ENCODE results near the gene CD48. TPM values are rescaled to one million over a fixed set of nuclear protein-coding genes. Genes with fewer than 3 reads are reported as not detected.

The CD48 gene
- total and polyA plus RNA-seq, 3 experiments from 2014 or later: 224 to 250 (median 234) TPM

- Mint-ChIP-seq H3K9me3 (no peaks in the 10 kb centered on the region), H3K27me3 (no peaks in the 10 kb centered on the region), H3K36me3 (peaks cover 2 to 9% (median 9%) of the 10 kb centered on the region in 3 donors), H3K4me3 (no peak overlapping the region), H3K4me1 (peaks cover 36 to 51% (median 40%) of the 10 kb centered on the region in 3 donors), H3K27ac (peak overlapping the region in 1 of 8 donors; percentile 27)
- Histone ChIP-seq H3K27me3 (ENCODE audit: insufficient read depth, low read length, poor library complexity, severe bottlenecking) (no peaks in the 10 kb centered on the region), H3K4me1 (ENCODE audit: insufficient read depth, low read length) (peaks cover 55% of the 10 kb centered on the region), H3K4me3 (ENCODE audit: low read length) (no peak overlapping the region), H3K36me3 (ENCODE audit: insufficient read depth, low read length) (no peaks in the 10 kb centered on the region), H3K27ac (ENCODE audit: low read depth, low read length) (no peak overlapping the region), H3K9me3 (ENCODE audit: low read length) (no peaks in the 10 kb centered on the region)
- no peak for DNase-seq
- ChIA-PET POLR2A (no interaction called here), CTCF (no interaction called here)
Observed at GRCh38 chr1:160669802-160670201, 41.8 kb downstream of the CD48 start.

GRCh38 chr1:160669276-160669675 lies 42.3 kb downstream of the CD48 start:
- Histone ChIP-seq H3K4me1 (ENCODE audit: insufficient read depth, low read length) (peaks cover 55% of the 10 kb centered on the region), H3K27ac (ENCODE audit: low read depth, low read length) (no peak overlapping the region), H3K27me3 (ENCODE audit: insufficient read depth, low read length, poor library complexity, severe bottlenecking) (no peaks in the 10 kb centered on the region), H3K9me3 (ENCODE audit: low read length) (no peaks in the 10 kb centered on the region), H3K4me3 (ENCODE audit: low read length) (no peak overlapping the region), H3K36me3 (ENCODE audit: insufficient read depth, low read length) (no peaks in the 10 kb centered on the region)
- Mint-ChIP-seq H3K27me3 (no peaks in the 10 kb centered on the region), H3K27ac (peak overlapping the region in 1 of 8 donors; percentile 61), H3K4me1 (peaks cover 40 to 57% (median 46%) of the 10 kb centered on the region in 3 donors), H3K4me3 (no peak overlapping the region), H3K36me3 (peaks cover 2 to 9% (median 9%) of the 10 kb centered on the region in 3 donors), H3K9me3 (no peaks in the 10 kb centered on the region)
- no peak for DNase-seq
- CTCF ChIA-PET: interaction anchor here (1.7 kb wide), 1 partner anchor 12 kb away, joined by 3 read pairs; no protein-coding TSS in a partner anchor
- POLR2A ChIA-PET: no interaction called here

- Mint-ChIP-seq H3K4me1 (peaks cover 54 to 70% (median 60%) of the 10 kb centered on the region in 3 donors), H3K4me3 (peak overlapping the region in 1 of 7 donors; percentile 8), H3K9me3 (no peaks in the 10 kb centered on the region), H3K27me3 (no peaks in the 10 kb centered on the region), H3K27ac (peak overlapping the region in 5 of 8 donors; percentile 8 to 51 (median 37)), H3K36me3 (peaks cover 2 to 9% (median 9%) of the 10 kb centered on the region in 3 donors)
- POLR2A ChIA-PET: no interaction called here
- no peak overlapping the region for H3K4me3 ChIP-seq (ENCODE audit: low read length)
- no peak for DNase-seq
- H3K4me1 ChIP-seq (ENCODE audit: insufficient read depth, low read length): peaks cover 55% of the 10 kb centered on the region
- H3K9me3 ChIP-seq (ENCODE audit: low read length): no peaks in the 10 kb centered on the region
- no peaks in the 10 kb centered on the region for H3K36me3 ChIP-seq (ENCODE audit: insufficient read depth, low read length)
- no peak overlapping the region for H3K27ac ChIP-seq (ENCODE audit: low read depth, low read length)
- no peaks in the 10 kb centered on the region for H3K27me3 ChIP-seq (ENCODE audit: insufficient read depth, low read length, poor library complexity, severe bottlenecking)
- CTCF ChIA-PET: interaction anchor here (1.1 to 1.7 kb wide), 3 partner anchors 13 to 49 kb away, joined by 3 read pairs; no protein-coding TSS in a partner anchor
Observed at GRCh38 chr1:160667896-160668295, 43.7 kb downstream of the CD48 start.

GRCh38 chr1:160666079-160666442 lies 45.6 kb downstream of the CD48 start:
- Histone ChIP-seq H3K27ac (ENCODE audit: low read depth, low read length) (peak overlapping the region; percentile 58), H3K4me3 (ENCODE audit: low read length) (peak overlapping the region; percentile 33), H3K4me1 (ENCODE audit: insufficient read depth, low read length) (peaks cover 55% of the 10 kb centered on the region), H3K9me3 (ENCODE audit: low read length) (no peaks in the 10 kb centered on the region), H3K27me3 (ENCODE audit: insufficient read depth, low read length, poor library complexity, severe bottlenecking) (no peaks in the 10 kb centered on the region), H3K36me3 (ENCODE audit: insufficient read depth, low read length) (no peaks in the 10 kb centered on the region)
- ChIA-PET CTCF (interaction anchor here (1.1 to 3.5 kb wide), 2 partner anchors 8 to 10 kb away, joined by 3 to 21 read pairs; no protein-coding TSS in a partner anchor), POLR2A (no interaction called here)
- Mint-ChIP-seq H3K9me3 (no peaks in the 10 kb centered on the region), H3K4me3 (peak overlapping the region in 6 of 7 donors; percentile 60 to 79 (median 70)), H3K27ac (peak overlapping the region; percentile 68 to 97 (median 88)), H3K27me3 (no peaks in the 10 kb centered on the region), H3K4me1 (peaks cover 68 to 84% (median 74%) of the 10 kb centered on the region in 3 donors), H3K36me3 (peaks cover 2 to 9% (median 7%) of the 10 kb centered on the region in 3 donors)
- DNase-seq: no peak

GRCh38 chr1:160665330-160666078 lies 46.1 kb downstream of the CD48 start:
- no peaks in the 10 kb centered on the region for H3K27me3 ChIP-seq (ENCODE audit: insufficient read depth, low read length, poor library complexity, severe bottlenecking)
- H3K27me3 Mint-ChIP-seq: no peaks in the 10 kb centered on the region
- POLR2A ChIA-PET: interaction anchor here (0.9 to 1.1 kb wide), 4 partner anchors 18 to 46 kb away, joined by 3 to 5 read pairs (median 4); partner anchors contain the start of gene CD48
- no peaks in the 10 kb centered on the region for H3K36me3 ChIP-seq (ENCODE audit: insufficient read depth, low read length)
- peaks cover 3 to 9% (median 3%) of the 10 kb centered on the region in 3 donors for H3K36me3 Mint-ChIP-seq
- H3K4me3 Mint-ChIP-seq: peak overlapping the region in 6 of 7 donors; percentile 60 to 79 (median 70)
- peak overlapping the region; percentile 58 for H3K27ac ChIP-seq (ENCODE audit: low read depth, low read length)
- no peaks in the 10 kb centered on the region for H3K9me3 ChIP-seq (ENCODE audit: low read length)
- H3K4me1 Mint-ChIP-seq: peaks cover 65 to 79% (median 68%) of the 10 kb centered on the region in 3 donors
- H3K27ac Mint-ChIP-seq: peak overlapping the region; percentile 68 to 97 (median 88)
- H3K9me3 Mint-ChIP-seq: no peaks in the 10 kb centered on the region
- DNase-seq: peak in 1 of 5 donors; percentile 28
- CTCF ChIA-PET: interaction anchor here (0.7 to 3.5 kb wide), 6 partner anchors 7 to 39 kb away, joined by 3 to 21 read pairs (median 3); no protein-coding TSS in a partner anchor
- H3K4me1 ChIP-seq (ENCODE audit: insufficient read depth, low read length): peaks cover 55% of the 10 kb centered on the region
- H3K4me3 ChIP-seq (ENCODE audit: low read length): peak overlapping the region; percentile 33

- Histone ChIP-seq H3K36me3 (ENCODE audit: insufficient read depth, low read length) (no peaks in the 10 kb centered on the region), H3K9me3 (ENCODE audit: low read length) (no peaks in the 10 kb centered on the region), H3K4me3 (ENCODE audit: low read length) (peak overlapping the region; percentile 6), H3K27me3 (ENCODE audit: insufficient read depth, low read length, poor library complexity, severe bottlenecking) (no peaks in the 10 kb centered on the region), H3K27ac (ENCODE audit: low read depth, low read length) (peak overlapping the region; percentile 58), H3K4me1 (ENCODE audit: insufficient read depth, low read length) (peaks cover 55% of the 10 kb centered on the region)
- ChIA-PET POLR2A (interaction anchor here (0.9 to 1.1 kb wide), 4 partner anchors 19 to 47 kb away, joined by 3 to 5 read pairs (median 4); partner anchors contain the start of gene CD48), CTCF (interaction anchor here (0.7 to 3.5 kb wide), 8 partner anchors 8 to 104 kb away, joined by 3 to 21 read pairs (median 3); partner anchors contain the start of gene SLAMF1)
- H3K9me3 Mint-ChIP-seq: no peaks in the 10 kb centered on the region
- DNase-seq: peak in 3 of 5 donors; percentile 24 to 64 (median 59)
- peak overlapping the region; percentile 68 to 97 (median 90) for H3K27ac Mint-ChIP-seq
- peaks cover 64 to 78% (median 68%) of the 10 kb centered on the region in 3 donors for H3K4me1 Mint-ChIP-seq
- H3K36me3 Mint-ChIP-seq: peaks cover 0 to 12% (median 2%) of the 10 kb centered on the region in 3 donors
- no peaks in the 10 kb centered on the region for H3K27me3 Mint-ChIP-seq
- peak overlapping the region; percentile 35 to 79 (median 69) for H3K4me3 Mint-ChIP-seq
Observed at GRCh38 chr1:160664573-160665051, 47.0 kb downstream of the CD48 start.

- Mint-ChIP-seq H3K4me1 (peaks cover 63 to 76% (median 73%) of the 10 kb centered on the region in 3 donors), H3K27me3 (no peaks in the 10 kb centered on the region), H3K9me3 (no peaks in the 10 kb centered on the region), H3K27ac (peak overlapping the region in 7 of 8 donors; percentile 9 to 88 (median 25)), H3K36me3 (peaks cover 0 to 7% (median 2%) of the 10 kb centered on the region in 3 donors), H3K4me3 (peak overlapping the region in 6 of 7 donors; percentile 4 to 71 (median 54))
- DNase-seq: no peak
- H3K27me3 ChIP-seq (ENCODE audit: insufficient read depth, low read length, poor library complexity, severe bottlenecking): no peaks in the 10 kb centered on the region
- peaks cover 66% of the 10 kb centered on the region for H3K4me1 ChIP-seq (ENCODE audit: insufficient read depth, low read length)
- no peaks in the 10 kb centered on the region for H3K36me3 ChIP-seq (ENCODE audit: insufficient read depth, low read length)
- no peaks in the 10 kb centered on the region for H3K9me3 ChIP-seq (ENCODE audit: low read length)
- H3K27ac ChIP-seq (ENCODE audit: low read depth, low read length): no peak overlapping the region
- ChIA-PET CTCF (interaction anchor here (1.0 to 1.8 kb wide), 6 partner anchors 11 to 46 kb away, joined by 3 to 8 read pairs (median 4); partner anchors contain the start of gene SLAMF1), POLR2A (interaction anchor here (0.7 to 0.8 kb wide), 2 partner anchors 33 to 374 kb away, joined by 4 read pairs; no protein-coding TSS in a partner anchor)
- peak overlapping the region; percentile 2 for H3K4me3 ChIP-seq (ENCODE audit: low read length)
Observed at GRCh38 chr1:160662910-160663309, 48.7 kb downstream of the CD48 start.
